HFFc6 (cell line): ENCODE results near the gene DIP2B. TPM values are rescaled to one million over a fixed set of nuclear protein-coding genes. Genes with fewer than 3 reads are reported as not detected.

ENCODE experiments used
- DNase-seq: peaks from one replicate; pipeline ENCODE4 v3.0.0-alpha.2; 2018
- H3K27ac Mint-ChIP-seq: 2 replicates; pipeline ENCODE4 v1.8.0; 2020; ENCODE audit warnings: mild to moderate bottlenecking, mixed read lengths
- H3K27me3 Mint-ChIP-seq: 2 replicates; pipeline ENCODE4 v1.8.0; 2021; ENCODE audit warnings: mild to moderate bottlenecking, moderate library complexity, mixed read lengths; ENCODE audit not compliant: insufficient read depth
- H3K36me3 Mint-ChIP-seq: 2 replicates; pipeline ENCODE4 v1.8.0; 2021; ENCODE audit warnings: low read depth, mixed read lengths
- H3K4me1 Mint-ChIP-seq: 2 replicates; pipeline ENCODE4 v1.8.0; 2020; ENCODE audit warnings: low read depth, mixed read lengths
- H3K4me3 Mint-ChIP-seq: 2 replicates; pipeline ENCODE4 v1.8.0; 2020; ENCODE audit warnings: mild to moderate bottlenecking, moderate library complexity, mixed read lengths
- H3K9me3 Mint-ChIP-seq: 2 replicates; pipeline ENCODE4 v1.8.0; 2020; ENCODE audit warnings: mild to moderate bottlenecking, mixed read lengths
- CTCF ChIP-seq: fragments of 200-600 bp; sonication (generic); IDR thresholded peaks from 2 replicates; pipeline ENCODE4 v1.5.0; 2021; ENCODE audit warnings: antibody characterized with exemption, mild to moderate bottlenecking
- total RNA-seq, 6 experiments: library from RNA; stranded (reverse); fragmentation: NEBNext Ultra II Directional; extraction: Animal tissue kit (Norgen Biotek cat#: 25700); gene quantifications; 2 replicates in 1 of 6; 3 replicates in 5 of 6; pipeline ENCODE4 v1.2.3, GENCODE V29; 2021

DIP2B gene
- total RNA-seq, 6 experiments from 2014 or later = 17.4 to 24.7 (median 20.6) TPM

- DNase-seq = no peak
- Mint-ChIP-seq H3K27ac (no peak overlapping the region), H3K36me3 (peaks cover 16% of the 10 kb centered on the region), H3K4me3 (no peak overlapping the region), H3K27me3 (no peaks in the 10 kb centered on the region; the same call in 1 of the 2 replicates), H3K9me3 (no peaks in the 10 kb centered on the region), H3K4me1 (peaks cover 27% of the 10 kb centered on the region)
- no peak for TF ChIP-seq CTCF
These were observed 19.0 kb downstream of the DIP2B start for GRCh38 chr12:50523772-50524171.

GRCh38 chr12:50524621-50525020, 19.8 kb downstream of the DIP2B start:
- Mint-ChIP-seq H3K4me3 (no peak overlapping the region), H3K36me3 (peaks cover 18% of the 10 kb centered on the region), H3K27me3 (no peaks in the 10 kb centered on the region; the same call in 1 of the 2 replicates), H3K9me3 (no peaks in the 10 kb centered on the region), H3K27ac (no peak overlapping the region), H3K4me1 (peaks cover 34% of the 10 kb centered on the region)
- DNase-seq = no peak
- TF ChIP-seq CTCF = no peak

- Mint-ChIP-seq H3K4me1 (peaks cover 31% of the 10 kb centered on the region), H3K27ac (no peak overlapping the region), H3K9me3 (no peaks in the 10 kb centered on the region), H3K36me3 (peaks cover 18% of the 10 kb centered on the region), H3K4me3 (no peak overlapping the region), H3K27me3 (no peaks in the 10 kb centered on the region; the same call in 1 of the 2 replicates)
- TF ChIP-seq CTCF = no peak
- DNase-seq = no peak
These were observed 20.6 kb downstream of the DIP2B start for GRCh38 chr12:50525422-50525821.

GRCh38 chr12:50527359-50527726, 22.6 kb downstream of the DIP2B start:
- H3K9me3 Mint-ChIP-seq = no peaks in the 10 kb centered on the region
- no peak overlapping the region for H3K4me3 Mint-ChIP-seq
- no peak for DNase-seq
- no peaks in the 10 kb centered on the region; the same call in 1 of the 2 replicates for H3K27me3 Mint-ChIP-seq
- TF ChIP-seq CTCF = no peak
- peaks cover 16% of the 10 kb centered on the region for H3K36me3 Mint-ChIP-seq
- H3K4me1 Mint-ChIP-seq = peaks cover 25% of the 10 kb centered on the region
- H3K27ac Mint-ChIP-seq = no peak overlapping the region

- Mint-ChIP-seq H3K4me1 (peaks cover 25% of the 10 kb centered on the region), H3K27ac (no peak overlapping the region), H3K4me3 (no peak overlapping the region), H3K9me3 (no peaks in the 10 kb centered on the region), H3K27me3 (no peaks in the 10 kb centered on the region; the same call in 1 of the 2 replicates), H3K36me3 (peaks cover 11% of the 10 kb centered on the region)
- no peak for DNase-seq
- TF ChIP-seq CTCF = no peak
These were observed 24.0 kb downstream of the DIP2B start for GRCh38 chr12:50528800-50529199.

- Mint-ChIP-seq H3K27me3 (no peaks in the 10 kb centered on the region; the same call in 1 of the 2 replicates), H3K4me1 (peaks cover 25% of the 10 kb centered on the region), H3K9me3 (no peaks in the 10 kb centered on the region), H3K27ac (peak overlapping the region; percentile 19; the same call in 1 of the 2 replicates), H3K36me3 (peaks cover 11% of the 10 kb centered on the region), H3K4me3 (no peak overlapping the region)
- TF ChIP-seq CTCF = no peak
- DNase-seq = no peak
These were observed 24.6 kb downstream of the DIP2B start for GRCh38 chr12:50529345-50529744.
